ENCODE measurements around the gene CLPSL2. TPM values are rescaled to one million over a fixed set of nuclear protein-coding genes. Genes with fewer than 3 reads are reported as not detected.

Gene CLPSL2
- total RNA-seq, 4 donors from 2014 or later: not detected

DNA sequence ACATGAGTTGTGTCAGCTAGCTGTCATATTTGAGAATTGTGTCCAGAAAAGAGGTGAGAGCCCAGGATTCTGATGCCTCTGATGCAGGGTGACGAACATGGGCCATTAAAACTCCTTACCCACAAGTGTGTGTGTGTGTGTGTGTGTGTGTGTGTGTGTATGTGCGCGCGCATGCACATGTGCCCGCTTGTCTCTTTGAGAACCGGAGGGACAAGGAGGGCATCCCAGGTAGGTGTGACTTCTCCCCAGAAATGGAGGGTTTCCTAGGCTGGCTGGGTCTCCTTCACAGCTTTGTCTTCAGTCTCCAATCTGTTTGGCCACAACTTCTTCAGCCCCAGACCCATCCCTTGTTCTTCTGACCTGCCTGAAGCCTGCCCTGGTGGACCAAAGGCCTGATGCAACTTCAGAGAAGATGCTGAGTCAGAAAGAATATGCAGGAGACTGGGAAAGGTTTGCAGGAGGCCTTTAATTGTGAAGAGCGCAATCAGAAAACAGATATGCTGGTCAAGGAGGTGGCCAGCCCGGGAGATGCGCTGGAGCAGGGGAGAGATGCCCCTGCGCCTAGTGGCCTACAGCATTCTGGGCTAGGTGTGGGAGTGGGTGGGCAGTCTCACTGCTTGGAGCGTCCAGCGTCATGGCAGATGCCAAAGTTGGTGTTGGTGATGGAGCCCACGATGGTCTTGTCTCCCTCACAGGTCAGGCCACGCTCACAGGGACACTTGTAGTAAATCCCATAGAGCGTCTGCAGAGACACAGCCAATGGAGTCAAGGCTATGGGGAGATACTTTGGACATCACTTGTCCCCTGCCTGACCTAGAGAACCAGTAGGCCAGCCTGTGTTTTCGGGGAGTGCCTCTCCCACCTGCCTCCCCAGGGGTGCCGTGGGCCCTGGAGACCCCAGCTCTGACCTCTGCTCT lies 18.4 kb downstream of the CLPSL2 start:
- Histone ChIP-seq H3K4me3 (no peak overlapping the region), H3K9me3 (no peaks in the 10 kb centered on the region), H3K27ac (no peak overlapping the region), H3K36me3 (no peaks in the 10 kb centered on the region), H3K4me1 (no peaks in the 10 kb centered on the region), H3K27me3 (peaks cover 0 to 2% of the 10 kb centered on the region in 2 donors)
- no peak for TF ChIP-seq EP300 (IDR thresholded peaks at IDR 0.05)
- no peak for TF ChIP-seq CTCF (IDR thresholded peaks at IDR 0.05)
- no peak for TF ChIP-seq POLR2A (IDR thresholded peaks at IDR 0.05)
- 88 to 89% methylated on average over 17 of the region's 17 CpGs for WGBS, 2 donors
- no peak for DNase-seq (ENCODE audit: low spot score in 2 of 2)

DNA sequence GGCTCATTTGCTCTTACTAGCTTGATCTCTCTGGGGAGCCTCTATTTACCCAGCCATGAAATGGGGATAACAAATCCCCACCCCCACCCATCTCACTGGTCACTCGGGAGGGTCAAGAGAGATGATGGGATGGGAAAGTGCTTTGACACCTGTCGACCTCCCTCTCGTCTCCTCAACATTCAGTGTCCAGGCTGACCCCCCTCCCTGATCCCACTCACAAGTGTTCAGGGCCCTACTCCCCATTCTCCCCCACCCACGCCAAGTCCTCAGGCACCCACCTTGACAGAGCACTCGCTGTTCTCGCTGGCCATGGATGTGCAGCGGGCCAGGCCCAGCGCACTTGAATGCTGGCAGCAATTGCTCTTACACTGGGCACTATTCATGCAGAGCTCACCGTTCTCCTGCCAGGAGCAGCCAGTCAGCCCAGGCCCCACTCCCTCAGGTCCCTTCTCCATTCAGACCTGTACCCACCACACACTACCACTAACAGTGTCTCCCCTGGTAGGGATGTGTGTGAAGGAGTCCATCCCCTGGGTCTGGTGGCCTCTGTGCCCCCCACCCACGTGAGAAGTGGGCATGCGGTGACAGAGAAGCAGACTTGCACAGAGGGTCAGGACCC lies 19.2 kb downstream of the CLPSL2 start:
- no peak overlapping the region for H3K27ac ChIP-seq
- H3K9me3 ChIP-seq: no peaks in the 10 kb centered on the region
- 85% methylated on average over 11 of the region's 11 CpGs for WGBS, 2 donors
- no peaks in the 10 kb centered on the region for H3K4me1 ChIP-seq
- H3K4me3 ChIP-seq: no peak overlapping the region
- no peaks in the 10 kb centered on the region for H3K36me3 ChIP-seq
- TF ChIP-seq POLR2A (IDR thresholded peaks at IDR 0.05) (no peak), EP300 (IDR thresholded peaks at IDR 0.05) (no peak), CTCF (IDR thresholded peaks at IDR 0.05) (no peak)
- no peaks in the 10 kb centered on the region for H3K27me3 ChIP-seq
- DNase-seq (ENCODE audit: low spot score in 2 of 2): no peak

DNA sequence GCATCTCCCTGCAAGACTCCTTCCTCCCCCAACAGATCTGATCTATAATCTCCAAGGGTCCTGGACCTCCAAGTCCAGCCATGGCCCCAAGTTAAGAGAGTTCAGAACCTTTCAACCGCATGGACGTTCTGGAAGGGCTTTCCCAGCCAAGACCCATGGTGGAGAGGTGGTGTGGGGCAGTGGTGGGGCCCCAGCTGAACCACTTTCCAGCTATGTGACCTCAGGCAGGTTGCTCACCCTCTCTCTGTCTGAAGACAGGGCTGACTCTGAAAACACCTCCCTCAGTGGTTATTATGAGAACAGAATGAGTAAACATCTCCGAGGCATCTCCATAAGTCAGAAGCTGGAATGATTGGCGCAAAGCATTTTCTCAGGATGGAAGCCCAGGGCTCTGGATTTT lies 19.8 kb downstream of the CLPSL2 start:
- H3K4me1 ChIP-seq: no peaks in the 10 kb centered on the region
- no peaks in the 10 kb centered on the region for H3K36me3 ChIP-seq
- no peaks in the 10 kb centered on the region for H3K27me3 ChIP-seq
- no peak for DNase-seq (ENCODE audit: low spot score in 2 of 2)
- H3K9me3 ChIP-seq: no peaks in the 10 kb centered on the region
- no peak overlapping the region for H3K27ac ChIP-seq
- WGBS, 2 donors: 81 to 86% methylated on average over 4 of the region's 4 CpGs
- H3K4me3 ChIP-seq: no peak overlapping the region
- TF ChIP-seq CTCF (IDR thresholded peaks at IDR 0.05): no peak
- TF ChIP-seq POLR2A (IDR thresholded peaks at IDR 0.05): no peak
- TF ChIP-seq EP300 (IDR thresholded peaks at IDR 0.05): no peak

GRCh38 chr6:35797837-35798526 lies 21.6 kb downstream of the CLPSL2 start:
- Histone ChIP-seq H3K4me3 (no peak overlapping the region), H3K27me3 (no peaks in the 10 kb centered on the region), H3K4me1 (no peaks in the 10 kb centered on the region), H3K9me3 (no peaks in the 10 kb centered on the region), H3K27ac (no peak overlapping the region), H3K36me3 (no peaks in the 10 kb centered on the region)
- DNase-seq (ENCODE audit: low spot score in 2 of 2): no peak
- no peak for TF ChIP-seq CTCF (IDR thresholded peaks at IDR 0.05)
- TF ChIP-seq POLR2A (IDR thresholded peaks at IDR 0.05): no peak
- TF ChIP-seq EP300 (IDR thresholded peaks at IDR 0.05): no peak
- WGBS, 2 donors: 75 to 84% methylated on average over 8 of the region's 8 CpGs

- WGBS, 2 donors: 68 to 83% methylated on average over 5 of the region's 5 CpGs
- no peak overlapping the region for H3K4me3 ChIP-seq
Measured at GRCh38 chr6:35798706-35799105, 22.3 kb downstream of the CLPSL2 start.

More at GRCh38 chr6:35798706-35799105, 22.3 kb downstream of the CLPSL2 start:
- Histone ChIP-seq H3K36me3 (no peaks in the 10 kb centered on the region), H3K27me3 (no peaks in the 10 kb centered on the region), H3K4me1 (no peaks in the 10 kb centered on the region), H3K27ac (no peak overlapping the region), H3K9me3 (no peaks in the 10 kb centered on the region)
- TF ChIP-seq EP300 (IDR thresholded peaks at IDR 0.05): no peak
- no peak for TF ChIP-seq CTCF (IDR thresholded peaks at IDR 0.05)
- no peak for TF ChIP-seq POLR2A (IDR thresholded peaks at IDR 0.05)
- DNase-seq (ENCODE audit: low spot score in 2 of 2): no peak

All from tibial nerve (tissue), 4 donors.